Small intestine (tissue), 7 donors: Measurements from ENCODE around the gene MUL1. TPM values are rescaled to one million over a fixed set of nuclear protein-coding genes. Genes with fewer than 3 reads are reported as not detected.
A peak's percentile ranks its signal among the peaks of the same experiment; 100 is the strongest.

Experiments
- DNase-seq, 2 donors: peaks; one replicate each; pipeline versions ENCODE4 v3.0.0 to v3.0.0-alpha.2; 2013
- FAIRE-seq: peaks from 2 replicates; lab custom pipeline; 2012; peaks lifted over from hg19 to GRCh38; lab: Jason Lieb, UNC
- H3K27ac ChIP-seq, 3 donors: one replicate each; pipeline ENCODE4 v1.5.1; 2013; ENCODE audit warnings: low read length in 2 of 3, mild to moderate bottlenecking in 2 of 3, control low read depth in 1 of 3, inconsistent platforms in 1 of 3, low read depth in 1 of 3, moderate library complexity in 1 of 3
- H3K27me3 ChIP-seq, 3 donors: one replicate each; pipeline ENCODE4 v1.6.1; 2013; ENCODE audit warnings: low read length in 3 of 3, inconsistent platforms in 1 of 3; ENCODE audit not compliant: control insufficient read depth in 3 of 3, insufficient read depth in 3 of 3
- H3K36me3 ChIP-seq, 3 donors: one replicate each; pipeline ENCODE4 v1.6.1; 2013; ENCODE audit warnings: low read length in 3 of 3, inconsistent platforms in 1 of 3, low read depth in 1 of 3, mild to moderate bottlenecking in 1 of 3, moderate library complexity in 1 of 3; ENCODE audit not compliant: control insufficient read depth in 3 of 3, insufficient read depth in 2 of 3
- H3K4me1 ChIP-seq, 3 donors: one replicate each; pipeline ENCODE4 v1.6.1; 2013; ENCODE audit warnings: low read length in 2 of 3, inconsistent platforms in 1 of 3, low read depth in 1 of 3, mild to moderate bottlenecking in 1 of 3, moderate library complexity in 1 of 3; ENCODE audit not compliant: control insufficient read depth in 3 of 3, insufficient read depth in 2 of 3
- H3K4me3 ChIP-seq, 3 donors: one replicate each; pipeline ENCODE4 v1.5.1; 2013; ENCODE audit warnings: low read length in 3 of 3, control low read depth in 1 of 3, inconsistent platforms in 1 of 3, low read depth in 1 of 3, mild to moderate bottlenecking in 1 of 3, moderate library complexity in 1 of 3
- H3K9me3 ChIP-seq, 2 donors: one replicate each; pipeline ENCODE4 v1.6.1; 2013; ENCODE audit warnings: low read depth in 1 of 2, low read length in 1 of 2; ENCODE audit not compliant: control insufficient read depth in 2 of 2, insufficient read depth in 1 of 2
- WGBS, 3 donors: extraction: QIAGEN DNeasy Blood & Tissue Kit; methylation state at CpG; one replicate each; pipeline ENCODE4 v1.1.7; 2013; 5-methylcytosine and 5-hydroxymethylcytosine counted together
- polyA plus RNA-seq, 4 donors: library from polyadenylated mRNA; stranded (reverse) in 3 of 4; unstranded in 1 of 4; fragments of 200-250 nt in 3 of 4; fragments of 120-200 nt in 1 of 4; gene quantifications; one replicate each; pipeline versions ENCODE4 v1.2.1 to v1.2.3, GENCODE V29; 2013
- donor health status: healthy with polysubstance abuse.
- donor health status: control.
- donor health status: control.
- donor health status: Bipolar disorder and iron deficiency.
- donor health status: healthy.

MUL1 gene
- polyA plus RNA-seq, 4 donors = 6.9 to 22.8 (median 16.7) TPM

DNA sequence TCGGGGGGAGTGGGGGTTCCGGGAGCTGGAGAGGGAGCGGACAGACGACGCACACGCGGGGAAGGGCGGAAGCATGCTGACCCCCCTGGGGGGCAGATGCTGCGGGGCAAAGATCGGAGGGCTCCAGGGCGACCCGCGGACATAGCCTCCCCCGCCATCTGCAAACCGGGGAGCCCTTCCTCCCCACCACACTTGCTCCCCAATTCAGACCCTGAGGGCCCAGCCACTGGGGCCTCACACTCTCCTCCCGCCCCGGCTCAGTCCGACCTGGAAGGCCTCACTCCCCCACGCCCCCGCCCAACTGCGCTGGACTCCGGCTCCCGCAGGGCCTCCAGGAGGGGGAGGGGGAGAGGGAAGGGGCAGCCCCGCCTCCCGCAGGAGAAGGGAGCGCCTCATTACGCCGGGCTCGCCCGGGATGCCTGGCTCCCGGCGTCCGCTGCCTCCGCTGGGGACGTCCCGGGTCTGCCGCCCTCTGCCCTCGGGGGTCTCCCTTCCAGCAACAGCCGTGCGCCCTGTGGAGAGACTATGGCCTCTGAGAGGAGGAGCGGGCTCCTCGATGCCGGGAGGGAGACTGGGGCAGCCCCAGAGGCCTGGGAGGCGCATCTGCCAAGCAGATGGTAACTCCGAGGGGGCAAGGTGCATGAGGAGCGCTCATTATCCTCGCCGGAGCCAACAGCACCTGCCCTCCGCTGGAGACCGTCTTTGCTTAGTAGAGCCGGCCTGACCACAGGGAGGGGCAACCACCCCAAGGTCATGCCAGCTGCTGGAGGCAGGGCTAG lies 21.3 kb downstream of the MUL1 start:
- WGBS, 3 donors = 1 to 2% (median 1%) methylated on average over 38 to 51 of the region's 51 CpGs
- peak overlapping the region; percentile 57 to 84 (median 80) for H3K4me3 ChIP-seq
- peaks cover 3 to 21% (median 5%) of the 10 kb centered on the region in 3 donors for H3K4me1 ChIP-seq
- FAIRE-seq (no peak), DNase-seq (peak; percentile 88 to 98)
- peaks cover 0 to 10% (median 0%) of the 10 kb centered on the region in 3 donors for H3K36me3 ChIP-seq
- H3K27ac ChIP-seq = peak overlapping the region; percentile 97 to 99 (median 99)
- H3K9me3 ChIP-seq = no peaks in the 10 kb centered on the region
- peaks cover 0 to 7% (median 6%) of the 10 kb centered on the region in 3 donors for H3K27me3 ChIP-seq

DNA sequence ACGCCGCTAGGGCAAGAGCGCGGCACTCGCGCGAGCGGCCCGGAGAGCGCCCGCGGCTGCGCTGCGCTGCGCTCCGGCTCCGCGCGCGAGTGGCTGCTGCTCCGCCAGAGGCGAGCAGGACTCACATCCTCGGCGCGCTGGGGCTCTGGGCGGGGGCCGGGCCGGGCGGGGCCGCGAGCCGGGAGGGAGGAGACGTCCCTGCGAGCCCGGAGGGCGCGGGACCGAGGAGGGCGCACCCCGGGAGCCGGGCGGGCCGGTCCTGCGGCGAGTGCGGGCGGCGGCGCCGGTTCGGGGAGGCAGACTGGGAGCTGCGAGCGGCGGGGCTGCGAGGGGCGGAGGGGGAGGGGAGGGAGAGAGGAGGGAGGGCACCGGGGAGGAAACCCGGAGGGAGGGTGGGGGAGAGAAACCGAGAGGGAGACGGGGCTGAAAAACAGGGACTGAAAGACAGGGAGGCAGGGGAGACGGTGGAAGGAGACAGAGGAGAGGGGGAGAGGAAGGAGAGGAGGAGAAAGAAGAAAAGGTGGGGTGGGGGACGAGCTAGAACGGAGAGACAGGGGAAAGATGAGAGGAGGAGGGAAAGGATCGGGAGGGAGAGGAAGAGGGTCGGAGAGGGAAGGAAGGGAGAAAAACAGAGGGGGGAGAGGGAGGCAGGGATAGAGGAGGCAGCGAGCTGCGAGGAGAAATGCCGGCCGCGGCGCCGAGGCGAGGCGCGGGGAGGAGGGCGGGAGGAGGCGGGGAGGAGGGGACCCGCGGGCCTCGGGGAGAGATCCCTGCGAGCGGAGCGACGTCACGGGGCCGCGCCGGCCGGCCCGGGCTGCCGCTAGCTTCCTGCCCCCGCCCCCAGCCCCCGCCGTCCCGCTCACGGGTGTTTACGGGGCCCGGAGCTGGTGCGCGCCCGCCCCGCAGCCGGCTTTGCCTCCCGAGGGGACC lies 22.2 kb downstream of the MUL1 start, which contains the start of gene CAMK2N1:
Gene CAMK2N1, minus strand, starts transcription at position 684 of the 930 bp plus-strand sequence. CDS start 831 bp downstream, outside the sequence.
- peaks cover 0 to 7% (median 3%) of the 10 kb centered on the region in 3 donors for H3K27me3 ChIP-seq
- FAIRE-seq (no peak), DNase-seq (peak; percentile 80 to 91)
- WGBS, 3 donors = 0 to 1% (median 0%) methylated on average over 22 to 104 of the region's 104 CpGs
- H3K9me3 ChIP-seq = no peaks in the 10 kb centered on the region
- peaks cover 0 to 10% (median 0%) of the 10 kb centered on the region in 3 donors for H3K36me3 ChIP-seq
- peaks cover 3 to 29% (median 5%) of the 10 kb centered on the region in 3 donors for H3K4me1 ChIP-seq
- H3K4me3 ChIP-seq = peak within 1 kb of the TSS; percentile 57 to 86 (median 80)
- peak within 1 kb of the TSS; percentile 97 to 99 (median 99) for H3K27ac ChIP-seq

DNA sequence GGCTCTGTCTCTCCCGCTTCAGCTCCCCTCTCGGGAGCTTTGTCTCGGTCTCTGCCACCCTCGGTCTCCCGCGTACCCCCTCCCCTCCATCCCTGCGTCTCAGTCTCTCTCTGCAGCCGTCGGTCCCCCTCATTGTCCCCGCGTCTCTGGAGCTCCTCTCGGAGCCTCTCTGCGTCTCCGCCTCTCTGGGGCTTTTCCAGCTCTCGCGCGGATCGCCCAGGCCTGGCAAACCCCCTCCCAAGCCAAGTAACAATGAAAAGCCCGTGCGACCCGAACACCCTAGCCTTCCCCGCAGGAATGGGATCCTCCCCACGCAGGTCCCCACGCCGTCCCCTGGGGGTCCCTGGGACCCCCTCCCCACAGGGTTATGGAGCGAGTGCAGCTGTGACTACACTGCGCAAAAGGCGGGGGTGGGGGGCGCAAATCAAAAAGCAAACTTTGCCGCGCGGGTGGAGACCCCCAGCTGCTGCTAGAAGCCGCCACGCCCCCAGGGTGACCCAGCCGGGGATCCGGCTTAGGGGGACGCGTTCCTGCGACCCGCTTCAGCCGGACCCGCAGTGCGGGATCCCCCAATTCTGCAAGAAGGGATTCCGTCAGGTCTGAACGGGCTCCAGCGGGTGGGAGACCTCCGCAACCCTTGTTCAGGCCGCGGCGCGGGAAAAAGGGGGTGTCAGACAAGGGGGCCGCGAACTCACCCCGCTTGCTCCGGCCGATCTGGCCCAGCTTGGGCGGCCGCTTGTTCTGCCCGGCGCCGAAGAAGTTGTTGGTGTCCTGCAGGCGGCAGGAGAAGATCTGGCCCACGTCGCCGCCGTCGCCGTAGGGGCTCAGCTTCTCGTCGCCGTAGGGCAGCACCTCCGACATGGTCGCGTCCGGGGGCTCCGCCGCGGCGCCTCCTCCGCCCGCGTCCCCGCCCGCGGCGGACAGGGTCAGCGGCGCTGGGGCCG lies 23.2 kb downstream of the MUL1 start:
- no peak for FAIRE-seq
- Histone ChIP-seq H3K4me1 (peaks cover 3 to 38% (median 5%) of the 10 kb centered on the region in 3 donors), H3K36me3 (peaks cover 0 to 10% (median 0%) of the 10 kb centered on the region in 3 donors), H3K27ac (peak overlapping the region; percentile 80 to 99 (median 97)), H3K4me3 (peak overlapping the region; percentile 57 to 86 (median 80)), H3K9me3 (no peaks in the 10 kb centered on the region), H3K27me3 (peaks cover 0 to 7% (median 3%) of the 10 kb centered on the region in 3 donors)
- peak in 1 of 2 donors; percentile 44 for DNase-seq
- 1 to 2% (median 1%) methylated on average over 74 to 89 of the region's 89 CpGs for WGBS, 3 donors

DNA sequence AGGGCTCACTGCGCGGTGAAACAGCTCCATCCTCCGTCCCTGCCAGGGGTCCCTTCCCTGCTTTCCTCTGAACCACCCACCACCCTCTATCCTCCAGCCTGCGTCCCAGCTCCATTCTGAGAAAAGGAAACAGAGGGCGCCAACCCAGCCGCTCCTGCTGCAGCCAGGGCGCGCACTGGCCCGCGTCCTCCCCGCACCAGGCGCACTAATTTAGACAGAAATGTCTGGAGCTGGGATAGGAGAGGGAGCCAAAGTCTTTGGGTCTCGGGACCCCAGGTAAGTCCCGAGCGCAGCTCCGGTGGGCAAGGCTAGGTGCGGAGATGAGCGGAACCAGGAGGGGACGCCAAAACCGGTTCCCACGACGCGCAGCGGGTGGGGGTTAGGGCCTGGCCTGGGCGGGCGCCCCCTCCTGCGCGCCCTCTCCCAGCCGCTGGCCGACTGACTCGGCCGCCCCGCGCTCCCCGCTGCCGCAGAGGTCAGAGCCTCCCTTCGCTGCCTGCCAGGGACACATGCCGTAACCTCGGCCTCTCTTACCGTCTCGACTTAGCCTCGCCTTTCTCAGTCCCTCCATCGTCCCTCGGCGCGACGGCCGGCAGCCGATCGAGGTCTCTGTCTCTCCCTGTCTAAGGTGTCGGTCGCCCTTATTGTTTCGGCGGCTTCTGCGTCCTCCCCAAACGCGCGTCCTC lies 24.0 kb downstream of the MUL1 start:
- H3K9me3 ChIP-seq = no peaks in the 10 kb centered on the region
- WGBS, 3 donors = 1 to 2% (median 1%) methylated on average over 51 to 58 of the region's 58 CpGs
- peaks cover 3 to 46% (median 6%) of the 10 kb centered on the region in 3 donors for H3K4me1 ChIP-seq

DNA sequence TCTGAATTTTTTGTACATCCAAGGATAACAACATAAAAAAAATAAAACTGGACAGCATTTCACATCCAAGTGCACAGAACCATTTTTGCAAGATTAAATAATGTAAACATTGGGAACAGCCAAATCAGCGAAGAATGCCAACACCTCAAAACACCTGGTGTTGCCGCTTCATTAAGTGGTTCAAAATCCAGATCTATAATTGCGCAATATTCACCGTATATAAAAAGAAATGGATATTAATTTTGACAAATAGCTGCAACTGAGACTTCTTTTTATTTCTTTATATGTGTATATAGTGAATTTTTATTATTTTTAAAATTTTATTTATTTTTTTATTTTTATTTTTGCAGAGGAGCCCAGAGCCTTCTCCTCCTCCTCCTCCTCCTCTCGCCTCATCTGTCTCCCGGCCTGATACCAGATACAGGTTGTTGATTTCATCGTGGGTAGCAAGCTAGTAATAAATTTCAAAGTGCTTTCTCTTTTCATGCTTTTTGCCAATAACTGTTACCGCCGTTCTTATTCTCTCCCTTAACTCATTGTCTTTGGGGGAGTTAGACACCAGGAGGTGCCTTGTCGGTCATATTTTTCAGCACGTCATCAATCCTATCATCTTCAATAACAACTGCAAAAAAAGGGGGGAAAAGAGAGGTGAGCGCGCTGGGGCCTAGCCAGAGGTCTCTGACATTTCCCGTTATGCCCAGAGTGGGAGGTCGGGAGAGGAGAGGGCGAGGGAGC lies 24.7 kb downstream of the MUL1 start:
- WGBS, 3 donors = 14 to 31% (median 27%) methylated on average over 16 of the region's 16 CpGs
- Histone ChIP-seq H3K27ac (peak overlapping the region; percentile 53 to 99 (median 80)), H3K4me3 (peak overlapping the region; percentile 57 to 86 (median 80)), H3K4me1 (peaks cover 3 to 53% (median 9%) of the 10 kb centered on the region in 3 donors), H3K27me3 (peaks cover 0 to 10% (median 0%) of the 10 kb centered on the region in 3 donors), H3K36me3 (peaks cover 0 to 10% (median 0%) of the 10 kb centered on the region in 3 donors), H3K9me3 (no peaks in the 10 kb centered on the region)
- no peak for FAIRE-seq
- peak in 1 of 2 donors; percentile 6 for DNase-seq

More for the DNA sequence above, 24.0 kb downstream of the MUL1 start:
- peak; percentile 36 to 68 for DNase-seq
- FAIRE-seq = no peak
- Histone ChIP-seq H3K27ac (peak overlapping the region; percentile 80 to 99 (median 97)), H3K36me3 (peaks cover 0 to 10% (median 0%) of the 10 kb centered on the region in 3 donors), H3K4me3 (peak overlapping the region; percentile 57 to 86 (median 80)), H3K27me3 (peaks cover 0 to 7% (median 3%) of the 10 kb centered on the region in 3 donors)

DNA sequence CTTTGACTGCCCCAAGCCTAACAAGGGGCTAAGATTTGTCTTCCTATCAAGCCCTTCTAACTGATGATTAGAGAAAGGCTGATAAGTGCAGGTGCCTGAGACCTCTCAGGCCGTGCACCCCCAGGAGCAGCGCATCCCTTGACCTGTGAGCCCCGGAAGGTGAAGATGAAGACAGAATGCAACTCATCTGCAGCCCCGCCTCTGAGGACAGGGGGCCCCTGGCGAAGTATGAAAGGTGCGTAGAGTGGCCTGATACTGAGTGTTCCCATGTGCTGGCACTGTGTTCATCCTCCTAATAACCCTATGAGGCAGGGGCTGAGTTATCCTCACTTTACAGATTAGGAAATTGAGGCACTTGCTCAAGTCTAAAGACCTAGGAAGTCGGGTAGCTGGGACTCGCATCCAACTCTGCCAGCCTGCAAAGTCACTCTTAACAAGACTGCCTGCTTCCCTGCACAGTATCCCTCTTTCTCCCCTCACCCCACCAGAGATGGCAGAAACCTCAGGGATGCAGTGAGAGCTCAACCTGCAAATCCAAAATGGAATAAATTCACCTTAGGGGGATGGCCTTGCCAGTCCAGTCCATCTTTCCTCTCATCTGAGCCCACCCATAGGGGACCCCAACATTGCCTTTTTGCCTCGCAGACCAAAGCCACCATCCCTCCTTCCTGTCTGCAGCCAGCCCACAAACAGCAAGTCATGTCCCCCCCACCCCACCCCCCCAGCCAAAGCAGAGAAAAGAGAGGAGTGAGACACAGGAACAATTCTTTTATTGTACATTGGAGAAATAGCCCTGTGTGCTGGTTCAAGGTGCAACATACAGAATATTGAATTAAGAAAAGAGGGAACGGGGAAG lies 26.1 kb downstream of the MUL1 start:
- Histone ChIP-seq H3K9me3 (no peaks in the 10 kb centered on the region), H3K4me1 (peaks cover 12 to 55% (median 21%) of the 10 kb centered on the region in 3 donors), H3K4me3 (no peak overlapping the region), H3K27me3 (peaks cover 0 to 10% (median 0%) of the 10 kb centered on the region in 3 donors), H3K36me3 (peaks cover 0 to 10% (median 0%) of the 10 kb centered on the region in 3 donors), H3K27ac (peak overlapping the region; percentile 43 to 96 (median 93))
- 30 to 54% (median 37%) methylated on average over 10 of the region's 10 CpGs for WGBS, 3 donors
- DNase-seq (peak in 1 of 2 donors; percentile 44), FAIRE-seq (no peak)
